Bronchial epithelial cell (primary cell): ENCODE results near the gene SSC5D. TPM values are rescaled to one million over a fixed set of nuclear protein-coding genes. Genes with fewer than 3 reads are reported as not detected.

ENCODE experiments used
- DNase-seq: peaks from one replicate; pipeline ENCODE4 v3.0.0-alpha.2; 2010; ENCODE audit warnings: low read depth
- FAIRE-seq: peaks from 2 replicates; lab custom pipeline; 2011; peaks lifted over from hg19 to GRCh38; lab: Jason Lieb, UNC
- H3K27me3 ChIP-seq: 2 replicates; pipeline ENCODE4 v1.5.1; 2011; ENCODE audit warnings: low read length; ENCODE audit not compliant: control insufficient read depth, insufficient read depth
- H3K36me3 ChIP-seq: 2 replicates; pipeline ENCODE4 v1.5.1; 2011; ENCODE audit warnings: low read length; ENCODE audit not compliant: control insufficient read depth, insufficient read depth
- H3K4me3 ChIP-seq: 2 replicates; pipeline ENCODE4 v1.5.1; 2011; ENCODE audit warnings: mild to moderate bottlenecking, low read depth, low read length, control low read depth
- total RNA-seq: library from RNA; depleted of rRNA; stranded (reverse); fragments of >200 nt; gene quantifications from 2 replicates; pipeline ENCODE4 v1.2.1, GENCODE V29; 2014
- TF ChIP-seq, protein P1 (sequence below): IDR thresholded peaks from 2 replicates; pipeline ENCODE4 v1.5.1; 2011; ENCODE audit warnings: mild to moderate bottlenecking, moderate library complexity, low read length, control low read depth, inconsistent platforms; ENCODE audit not compliant: insufficient read depth, severe bottlenecking

SSC5D gene
- total RNA-seq, 1 donor from 2014 or later = under 0.01 TPM

DNA sequence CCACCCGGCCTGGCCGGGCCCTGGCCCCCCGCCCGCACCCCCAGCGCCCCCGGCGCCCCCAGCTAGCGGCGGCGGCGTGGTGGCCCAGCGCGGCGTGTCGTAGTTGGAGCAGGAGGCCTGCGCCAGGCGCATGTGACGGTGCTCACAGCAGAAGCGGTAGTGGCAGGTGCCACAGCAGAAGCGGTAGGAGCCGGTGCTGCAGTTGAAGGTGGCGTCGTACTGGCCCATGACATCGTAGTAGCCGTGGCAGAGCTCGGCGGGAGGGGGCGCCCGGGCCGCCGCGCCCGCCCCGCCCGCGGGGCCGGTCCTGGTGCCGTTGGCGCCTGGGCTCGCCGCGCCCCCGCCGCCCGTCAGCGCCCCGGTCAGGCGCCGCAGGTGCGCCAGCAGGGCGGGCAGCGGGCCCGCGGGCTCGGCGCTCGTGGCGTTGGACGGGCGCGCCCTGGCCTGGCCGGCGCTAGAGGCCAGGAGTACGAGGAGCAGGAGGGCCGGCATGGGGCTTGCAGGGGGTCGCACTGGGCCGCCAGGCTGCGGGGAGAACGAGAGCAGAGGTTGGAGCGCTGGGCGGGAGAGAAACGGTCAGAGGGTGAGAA, 45.8 kb upstream of the SSC5D start:
- FAIRE-seq = no peak
- H3K4me3 ChIP-seq = no peak overlapping the region
- TF ChIP-seq, protein P1, sequence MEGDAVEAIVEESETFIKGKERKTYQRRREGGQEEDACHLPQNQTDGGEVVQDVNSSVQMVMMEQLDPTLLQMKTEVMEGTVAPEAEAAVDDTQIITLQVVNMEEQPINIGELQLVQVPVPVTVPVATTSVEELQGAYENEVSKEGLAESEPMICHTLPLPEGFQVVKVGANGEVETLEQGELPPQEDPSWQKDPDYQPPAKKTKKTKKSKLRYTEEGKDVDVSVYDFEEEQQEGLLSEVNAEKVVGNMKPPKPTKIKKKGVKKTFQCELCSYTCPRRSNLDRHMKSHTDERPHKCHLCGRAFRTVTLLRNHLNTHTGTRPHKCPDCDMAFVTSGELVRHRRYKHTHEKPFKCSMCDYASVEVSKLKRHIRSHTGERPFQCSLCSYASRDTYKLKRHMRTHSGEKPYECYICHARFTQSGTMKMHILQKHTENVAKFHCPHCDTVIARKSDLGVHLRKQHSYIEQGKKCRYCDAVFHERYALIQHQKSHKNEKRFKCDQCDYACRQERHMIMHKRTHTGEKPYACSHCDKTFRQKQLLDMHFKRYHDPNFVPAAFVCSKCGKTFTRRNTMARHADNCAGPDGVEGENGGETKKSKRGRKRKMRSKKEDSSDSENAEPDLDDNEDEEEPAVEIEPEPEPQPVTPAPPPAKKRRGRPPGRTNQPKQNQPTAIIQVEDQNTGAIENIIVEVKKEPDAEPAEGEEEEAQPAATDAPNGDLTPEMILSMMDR = no peak
- H3K36me3 ChIP-seq = no peaks in the 10 kb centered on the region
- H3K27me3 ChIP-seq = peaks cover 35% of the 10 kb centered on the region
- DNase-seq = no peak

- DNase-seq (no peak), FAIRE-seq (no peak)
- H3K27me3 ChIP-seq = peaks cover 33% of the 10 kb centered on the region
- no peak within 1 kb of the TSS for H3K4me3 ChIP-seq
- TF ChIP-seq, protein P1 = no peak
- no peaks in the 10 kb centered on the region for H3K36me3 ChIP-seq
Observed at GRCh38 chr19:55443045-55443823, 45.0 kb upstream of the SSC5D start, which contains the start of gene SHISA7. SHISA7 (minus strand) TSS chr19:55443300; CDS start chr19:55442863, 437 bp downstream.

DNA sequence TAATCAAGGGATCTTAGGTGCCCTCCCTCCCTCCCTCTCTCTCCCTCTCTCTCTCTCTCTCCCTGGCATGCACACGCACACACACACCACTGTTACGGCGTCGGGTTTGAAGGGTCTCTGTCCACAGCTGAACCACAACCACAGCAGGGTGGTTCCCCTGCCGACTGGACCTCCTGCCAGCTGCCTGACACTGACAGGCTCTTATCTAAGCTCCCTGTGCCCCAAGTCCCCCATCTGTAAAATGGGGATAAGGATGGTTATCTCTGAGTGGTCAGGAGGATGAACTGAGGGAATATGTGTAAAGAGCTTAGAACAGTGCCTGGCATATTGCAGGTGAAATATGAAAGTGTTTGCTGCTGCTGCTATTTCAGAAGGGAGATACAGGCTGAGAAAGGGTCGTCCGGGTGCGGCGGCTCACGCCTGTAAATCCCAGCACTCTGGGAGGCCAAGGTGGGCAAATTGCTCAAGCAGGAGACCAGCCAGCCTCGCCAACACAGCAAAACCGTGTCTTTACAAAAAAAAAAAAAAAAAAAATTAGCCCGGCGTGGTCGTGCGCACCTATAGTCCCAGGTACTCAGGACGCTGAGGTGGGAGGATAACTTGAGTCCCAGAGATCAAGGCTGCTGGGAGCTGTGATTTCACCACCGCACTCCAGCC, 44.3 kb upstream of the SSC5D start:
- no peak for DNase-seq
- H3K36me3 ChIP-seq = no peaks in the 10 kb centered on the region
- TF ChIP-seq, protein P1 = no peak
- peaks cover 30% of the 10 kb centered on the region for H3K27me3 ChIP-seq
- FAIRE-seq = no peak
- H3K4me3 ChIP-seq = no peak overlapping the region

DNA sequence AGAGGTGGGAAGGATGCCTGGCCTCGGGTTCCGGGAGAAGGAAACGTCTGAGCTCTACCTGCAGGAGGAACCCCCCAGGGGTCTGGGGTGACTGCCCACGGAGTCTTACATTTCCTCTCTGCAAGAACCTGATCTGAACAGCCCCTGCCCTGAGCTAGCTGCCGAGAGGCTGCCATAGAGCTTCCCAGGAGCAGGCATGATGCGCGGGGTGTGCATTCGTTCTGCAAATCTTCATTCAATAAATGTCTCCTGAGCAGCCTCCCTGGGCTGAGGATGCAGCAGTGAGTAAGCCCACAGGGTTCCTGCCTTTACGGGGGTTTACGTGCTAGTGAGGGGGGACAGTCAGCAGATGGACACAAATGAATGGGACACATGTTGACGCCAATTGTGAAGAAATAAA, 43.6 kb upstream of the SSC5D start:
- DNase-seq (no peak), FAIRE-seq (no peak)
- H3K27me3 ChIP-seq = peaks cover 32% of the 10 kb centered on the region
- TF ChIP-seq, protein P1 = no peak
- H3K36me3 ChIP-seq = no peaks in the 10 kb centered on the region
- no peak overlapping the region for H3K4me3 ChIP-seq

- FAIRE-seq (no peak), DNase-seq (peak; percentile 98)
- peaks cover 28% of the 10 kb centered on the region for H3K27me3 ChIP-seq
- no peak overlapping the region for H3K4me3 ChIP-seq
- no peaks in the 10 kb centered on the region for H3K36me3 ChIP-seq
- TF ChIP-seq, protein P1 = no peak
Observed at GRCh38 chr19:55446060-55446459, 42.2 kb upstream of the SSC5D start.
